ENCODE results near the gene AFMID.
"Not testable (repeated sequence)": the region's sequence is repeated elsewhere in the genome, so short reads cannot be mapped to it uniquely, and the experiment has no call there.

The AFMID gene

DNA sequence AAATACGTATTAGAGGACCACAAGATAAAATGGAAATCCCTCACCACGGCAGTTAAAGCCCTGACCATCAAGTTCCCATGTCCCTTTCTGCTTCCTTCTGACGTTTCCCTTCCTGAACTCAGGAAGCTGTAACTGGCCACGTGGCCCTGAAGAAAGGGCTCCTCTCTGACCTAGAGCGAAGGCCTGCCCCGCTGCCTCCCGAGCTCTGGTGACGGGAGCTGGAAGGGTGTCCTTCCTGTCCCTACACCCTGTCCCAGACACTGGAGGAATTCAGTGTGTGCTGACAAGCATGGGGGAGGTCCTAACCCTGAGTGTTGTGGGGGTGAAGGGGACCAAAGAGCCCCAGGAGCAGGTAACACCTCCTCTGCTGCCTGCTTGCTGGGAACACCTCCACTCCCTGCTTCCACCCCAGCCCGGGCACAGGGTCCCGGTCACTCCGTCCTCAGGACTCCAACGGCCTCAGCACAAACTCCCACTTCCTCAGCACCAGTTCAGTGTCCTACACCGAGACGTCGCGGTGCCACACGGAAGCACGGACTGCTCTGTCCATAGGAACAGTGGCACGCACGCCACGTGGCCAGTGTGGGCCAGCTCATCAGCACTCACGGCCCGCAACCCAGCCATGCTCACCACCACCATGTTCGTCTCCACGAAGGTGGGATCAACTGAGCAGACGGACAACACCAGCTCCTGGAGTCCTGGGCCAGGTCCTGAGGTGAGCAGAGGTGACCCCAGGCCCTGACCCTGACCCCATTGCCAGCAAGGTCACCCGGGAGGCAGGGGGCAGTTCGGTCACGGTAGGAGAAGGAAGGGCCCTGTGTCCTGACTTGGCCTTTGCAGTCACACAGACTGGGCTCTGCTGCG, 61.1 kb downstream of the AFMID start:
- H3K9me3 ChIP-seq (ENCODE audit: control insufficient read depth, insufficient read depth, low read depth, low read length): no peaks in the 10 kb centered on the region
- H3K9ac ChIP-seq (ENCODE audit: low read length): no peak overlapping the region
- H3K36me3 ChIP-seq (ENCODE audit: control insufficient read depth, insufficient read depth, low read length): no peaks in the 10 kb centered on the region
- no peak overlapping the region for H3K4me3 ChIP-seq (ENCODE audit: low read depth, low read length)
- H3K27me3 ChIP-seq (ENCODE audit: control insufficient read depth, insufficient read depth, low read length): no peaks in the 10 kb centered on the region
- H3K27ac ChIP-seq (ENCODE audit: low read depth, low read length): no peak overlapping the region
- H3K4me1 ChIP-seq (ENCODE audit: control insufficient read depth, insufficient read depth, low read length): peaks cover 26% of the 10 kb centered on the region

DNA sequence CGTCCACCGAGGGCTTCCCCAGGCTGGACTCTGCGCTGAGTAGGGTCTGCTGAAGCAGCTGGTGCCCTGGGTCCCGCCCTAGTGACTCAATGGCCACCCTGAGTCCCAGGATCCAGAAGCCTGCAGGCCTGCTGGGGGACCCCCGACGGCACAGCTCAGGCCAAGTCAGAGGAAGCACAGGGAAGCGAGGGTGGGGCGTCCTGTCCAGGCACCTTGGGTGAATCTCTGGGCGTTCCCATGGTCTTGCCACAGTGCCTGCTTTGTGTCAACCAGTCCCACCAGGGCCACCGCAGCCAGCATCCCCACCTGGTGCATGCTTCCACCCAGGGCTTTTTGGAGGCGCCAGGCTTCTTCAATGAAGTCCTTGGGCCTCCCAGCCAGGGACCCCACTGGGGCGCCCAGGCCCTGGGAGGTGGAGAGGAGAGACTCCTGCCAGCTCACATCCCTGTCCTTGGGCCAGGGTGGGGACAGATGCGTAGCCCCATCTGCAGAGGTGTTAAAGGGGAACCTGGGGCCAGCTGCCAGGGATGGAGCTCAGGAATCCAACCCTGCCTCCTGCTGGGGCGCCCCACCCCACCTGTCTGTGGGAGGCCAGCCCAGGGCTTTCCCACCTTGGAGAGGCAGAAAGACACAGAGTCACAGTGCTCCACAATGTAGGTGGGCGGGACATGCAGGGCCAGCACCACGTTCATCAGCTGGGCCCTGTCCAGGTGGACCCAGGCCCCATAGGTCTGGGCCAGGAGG, 62.1 kb downstream of the AFMID start:
- Histone ChIP-seq H3K27me3 (ENCODE audit: control insufficient read depth, insufficient read depth, low read length) (no peaks in the 10 kb centered on the region), H3K9me3 (ENCODE audit: control insufficient read depth, insufficient read depth, low read depth, low read length) (no peaks in the 10 kb centered on the region), H3K9ac (ENCODE audit: low read length) (no peak overlapping the region), H3K4me1 (ENCODE audit: control insufficient read depth, insufficient read depth, low read length) (peaks cover 31% of the 10 kb centered on the region), H3K4me3 (ENCODE audit: low read depth, low read length) (no peak overlapping the region), H3K27ac (ENCODE audit: low read depth, low read length) (no peak overlapping the region), H3K36me3 (ENCODE audit: control insufficient read depth, insufficient read depth, low read length) (no peaks in the 10 kb centered on the region)

DNA sequence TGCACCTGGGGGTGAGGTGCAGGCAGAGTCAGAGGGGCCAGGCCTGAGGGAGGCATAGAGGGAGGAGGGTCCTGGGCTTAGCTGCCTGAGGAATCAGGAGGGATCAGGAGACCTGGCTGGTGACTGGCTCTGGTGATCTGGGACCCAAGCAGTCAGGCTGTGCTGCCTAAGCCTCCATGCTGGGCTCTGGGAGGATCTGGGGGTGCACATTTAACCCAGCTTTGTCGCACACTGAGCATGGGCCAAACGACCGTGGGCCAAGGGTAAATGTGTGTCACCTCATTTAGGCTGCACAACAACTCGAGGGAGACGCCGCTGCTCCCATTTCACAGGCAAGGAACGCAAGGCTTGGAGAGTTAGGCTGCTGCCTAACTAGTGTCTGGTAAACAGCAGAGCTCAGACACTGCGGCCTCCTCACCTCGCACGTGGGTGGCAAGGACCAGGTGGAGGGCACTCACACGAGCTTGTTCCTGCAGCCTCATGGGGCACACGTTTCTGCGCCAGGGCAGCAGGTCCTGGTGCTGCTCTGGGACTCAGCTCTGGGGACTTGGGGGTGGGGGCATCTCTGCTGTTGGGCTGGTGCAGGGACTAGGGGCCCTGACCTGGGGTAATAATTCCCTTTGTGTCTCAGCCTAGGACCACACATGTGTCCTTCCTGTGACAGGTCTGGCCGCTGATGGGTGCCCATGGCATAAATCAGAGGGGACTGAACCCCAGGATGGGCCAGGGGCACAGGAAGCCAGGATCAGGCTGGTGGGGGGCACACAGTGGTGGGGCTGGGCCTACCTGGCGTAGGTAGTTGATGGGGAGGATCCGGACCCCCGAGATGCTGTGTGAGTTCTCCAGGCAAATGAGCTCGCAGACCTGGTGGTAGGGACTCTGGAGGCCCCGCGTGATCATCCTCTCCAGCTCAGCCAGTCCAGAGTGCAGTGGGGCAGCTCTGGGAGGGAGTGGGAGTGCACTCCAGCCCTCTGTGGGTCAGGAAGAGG, 63.0 kb downstream of the AFMID start:
- H3K27ac ChIP-seq (ENCODE audit: low read depth, low read length): no peak overlapping the region
- no peaks in the 10 kb centered on the region for H3K36me3 ChIP-seq (ENCODE audit: control insufficient read depth, insufficient read depth, low read length)
- no peak overlapping the region for H3K9ac ChIP-seq (ENCODE audit: low read length)
- H3K4me1 ChIP-seq (ENCODE audit: control insufficient read depth, insufficient read depth, low read length): peaks cover 31% of the 10 kb centered on the region
- H3K9me3 ChIP-seq (ENCODE audit: control insufficient read depth, insufficient read depth, low read depth, low read length): no peaks in the 10 kb centered on the region
- H3K4me3 ChIP-seq (ENCODE audit: low read depth, low read length): peak overlapping the region; percentile 22; the same call in 1 of the 2 replicates
- no peaks in the 10 kb centered on the region for H3K27me3 ChIP-seq (ENCODE audit: control insufficient read depth, insufficient read depth, low read length)

DNA sequence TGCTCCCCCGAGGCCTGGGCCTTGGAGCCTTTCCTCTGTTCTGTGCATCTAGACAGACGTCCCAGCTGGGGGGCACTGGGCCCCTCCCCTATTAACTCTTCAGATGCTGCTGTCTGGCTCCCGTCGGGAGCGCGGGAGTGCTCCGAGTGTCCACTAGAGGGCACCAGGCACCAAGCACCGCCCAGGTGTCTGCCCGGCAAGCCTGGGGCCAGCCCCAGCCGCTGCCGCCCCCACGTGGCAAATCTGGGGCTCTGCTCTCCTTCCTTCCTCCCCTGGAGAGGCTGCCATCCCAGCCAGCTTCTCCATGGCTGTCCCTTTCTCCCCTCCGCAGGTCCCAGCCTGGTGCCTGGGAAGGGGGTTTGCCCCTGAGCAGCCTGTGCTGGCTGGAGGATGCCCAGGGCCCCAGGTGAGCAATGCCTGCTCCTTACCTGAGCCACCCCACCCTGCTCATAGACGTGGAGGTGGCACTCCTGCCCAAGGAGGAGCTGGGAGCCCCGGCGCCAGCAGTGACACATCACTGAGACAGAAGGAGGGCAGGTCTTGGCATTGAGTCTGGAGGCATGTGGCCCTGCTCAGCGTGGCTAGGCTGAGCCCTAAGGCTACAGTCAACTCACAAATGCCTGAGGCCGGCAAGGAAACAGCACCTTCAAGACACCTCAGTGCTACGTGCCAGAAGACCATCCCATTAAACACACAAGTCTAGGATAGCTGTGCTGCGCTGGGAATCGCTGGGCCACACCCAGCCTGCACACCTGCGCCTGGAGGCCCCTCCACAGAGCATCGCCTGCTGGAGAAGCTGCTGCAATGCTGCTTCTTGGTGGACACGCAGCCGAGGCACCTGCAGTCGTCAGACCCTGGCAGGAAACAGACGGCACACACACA, 64.0 kb downstream of the AFMID start:
- no peak overlapping the region for H3K27ac ChIP-seq (ENCODE audit: low read depth, low read length)

DNA sequence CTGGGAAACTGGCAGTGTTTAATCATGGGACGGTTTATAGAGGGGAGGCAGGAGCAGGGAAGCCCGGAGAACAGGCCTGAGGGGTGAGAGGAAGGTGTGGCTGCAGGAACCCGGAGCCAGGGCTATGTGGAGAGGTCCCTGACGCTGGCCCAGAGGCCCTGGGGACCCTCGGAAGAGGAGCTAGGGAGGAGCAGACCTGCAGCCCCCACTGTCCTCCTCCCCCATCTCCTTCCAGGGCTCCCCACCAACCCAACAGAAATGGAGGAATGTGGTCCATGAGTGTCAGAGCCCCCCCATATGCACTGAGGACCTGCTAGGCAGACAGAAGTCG, 64.6 kb downstream of the AFMID start:
- Histone ChIP-seq H3K4me1 (ENCODE audit: control insufficient read depth, insufficient read depth, low read length) (peaks cover 42% of the 10 kb centered on the region), H3K9ac (ENCODE audit: low read length) (no peak overlapping the region)

More for the DNA sequence above, 64.0 kb downstream of the AFMID start:
- H3K4me1 ChIP-seq (ENCODE audit: control insufficient read depth, insufficient read depth, low read length): peaks cover 36% of the 10 kb centered on the region
- H3K36me3 ChIP-seq (ENCODE audit: control insufficient read depth, insufficient read depth, low read length): no peaks in the 10 kb centered on the region
- H3K9me3 ChIP-seq (ENCODE audit: control insufficient read depth, insufficient read depth, low read depth, low read length): no peaks in the 10 kb centered on the region
- no peak overlapping the region for H3K9ac ChIP-seq (ENCODE audit: low read length)
- no peaks in the 10 kb centered on the region for H3K27me3 ChIP-seq (ENCODE audit: control insufficient read depth, insufficient read depth, low read length)
- H3K4me3 ChIP-seq (ENCODE audit: low read depth, low read length): peak overlapping the region; percentile 22; the same call in 1 of the 2 replicates

DNA sequence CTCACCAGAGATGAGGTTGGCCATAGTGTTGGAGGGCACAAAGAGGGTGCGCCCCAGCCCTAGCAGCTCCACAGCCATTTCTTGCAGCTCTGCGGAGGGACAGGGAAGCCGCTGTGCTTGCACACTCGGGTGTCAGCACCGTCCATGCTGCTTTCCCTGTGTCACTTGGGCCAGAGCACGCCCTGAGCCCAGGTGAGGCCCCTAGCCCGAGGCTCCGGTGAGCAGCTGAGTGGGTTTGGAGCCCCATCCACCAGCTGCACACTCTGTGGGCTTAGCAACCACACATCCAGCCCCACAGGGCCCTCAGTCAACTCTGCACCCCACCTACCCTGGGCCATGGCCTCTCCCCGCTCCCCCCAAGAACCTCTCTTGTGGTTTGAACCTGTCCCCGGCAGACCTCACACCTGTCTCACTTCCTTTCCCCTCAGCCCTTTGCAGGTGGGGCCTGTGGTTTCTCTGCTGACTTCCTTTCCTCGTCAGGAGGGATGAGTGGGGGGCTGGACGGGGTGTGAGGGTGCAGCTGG, 65.0 kb downstream of the AFMID start:
- no peak overlapping the region for H3K27ac ChIP-seq (ENCODE audit: low read depth, low read length)
- H3K9ac ChIP-seq (ENCODE audit: low read length): no peak overlapping the region
- no peaks in the 10 kb centered on the region for H3K27me3 ChIP-seq (ENCODE audit: control insufficient read depth, insufficient read depth, low read length)
- no peak overlapping the region for H3K4me3 ChIP-seq (ENCODE audit: low read depth, low read length)
- peaks cover 46% of the 10 kb centered on the region for H3K4me1 ChIP-seq (ENCODE audit: control insufficient read depth, insufficient read depth, low read length)
- H3K36me3 ChIP-seq (ENCODE audit: control insufficient read depth, insufficient read depth, low read length): no peaks in the 10 kb centered on the region
- no peaks in the 10 kb centered on the region for H3K9me3 ChIP-seq (ENCODE audit: control insufficient read depth, insufficient read depth, low read depth, low read length)

More for the DNA sequence above, 64.6 kb downstream of the AFMID start:
- H3K36me3 ChIP-seq (ENCODE audit: control insufficient read depth, insufficient read depth, low read length): no peaks in the 10 kb centered on the region
- no peak overlapping the region for H3K4me3 ChIP-seq (ENCODE audit: low read depth, low read length)
- H3K27ac ChIP-seq (ENCODE audit: low read depth, low read length): no peak overlapping the region
- no peaks in the 10 kb centered on the region for H3K9me3 ChIP-seq (ENCODE audit: control insufficient read depth, insufficient read depth, low read depth, low read length)
- H3K27me3 ChIP-seq (ENCODE audit: control insufficient read depth, insufficient read depth, low read length): no peaks in the 10 kb centered on the region

DNA sequence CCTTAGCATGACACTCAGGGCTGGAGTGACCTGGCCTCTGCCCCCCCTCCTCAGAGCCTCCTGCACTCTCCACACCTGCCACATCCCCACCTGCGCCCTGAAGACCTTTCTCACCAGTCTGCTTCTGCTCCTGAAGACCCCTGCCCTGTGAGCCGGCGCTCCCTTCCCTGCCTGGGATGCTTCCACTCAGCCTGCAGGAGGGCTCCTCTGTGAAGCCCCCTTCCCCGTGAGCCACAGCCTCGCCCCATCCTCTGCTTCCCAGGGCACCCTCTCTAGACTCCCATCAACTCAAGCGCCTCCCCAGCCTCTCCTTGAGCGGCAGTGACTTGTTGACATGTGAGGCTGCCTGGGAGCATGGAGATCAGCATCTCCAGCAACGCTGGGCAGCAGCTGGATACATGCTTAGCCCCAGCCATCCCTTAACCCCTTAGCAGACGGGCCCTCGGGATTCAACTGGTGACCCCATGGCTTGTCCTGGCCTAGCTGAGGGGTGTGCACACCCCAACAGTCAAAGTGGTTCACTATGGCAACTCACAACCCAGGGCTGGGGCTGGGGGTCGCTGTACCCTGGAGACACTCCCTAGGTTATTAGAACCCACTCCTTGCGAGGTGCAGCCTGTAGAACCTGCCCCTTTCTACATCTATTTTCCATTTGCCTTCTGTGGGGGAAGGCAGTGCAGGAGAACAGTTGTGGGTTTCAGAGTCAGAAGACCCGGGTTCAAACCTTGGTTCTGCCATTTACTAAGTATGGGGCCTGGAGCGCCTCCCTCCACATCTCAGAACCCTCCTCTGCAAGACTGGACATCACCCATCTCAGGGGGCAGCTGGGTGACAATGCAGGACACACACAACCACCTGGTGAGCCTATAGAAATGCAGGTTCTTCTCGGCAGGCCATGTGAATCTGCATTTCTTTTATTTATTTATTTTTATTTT, 65.8 kb downstream of the AFMID start:
- Histone ChIP-seq H3K9ac (ENCODE audit: low read length) (no peak overlapping the region), H3K27ac (ENCODE audit: low read depth, low read length) (no peak overlapping the region), H3K36me3 (ENCODE audit: control insufficient read depth, insufficient read depth, low read length) (no peaks in the 10 kb centered on the region), H3K9me3 (ENCODE audit: control insufficient read depth, insufficient read depth, low read depth, low read length) (no peaks in the 10 kb centered on the region), H3K4me1 (ENCODE audit: control insufficient read depth, insufficient read depth, low read length) (peaks cover 54% of the 10 kb centered on the region), H3K27me3 (ENCODE audit: control insufficient read depth, insufficient read depth, low read length) (no peaks in the 10 kb centered on the region), H3K4me3 (ENCODE audit: low read depth, low read length) (no peak overlapping the region)

DNA sequence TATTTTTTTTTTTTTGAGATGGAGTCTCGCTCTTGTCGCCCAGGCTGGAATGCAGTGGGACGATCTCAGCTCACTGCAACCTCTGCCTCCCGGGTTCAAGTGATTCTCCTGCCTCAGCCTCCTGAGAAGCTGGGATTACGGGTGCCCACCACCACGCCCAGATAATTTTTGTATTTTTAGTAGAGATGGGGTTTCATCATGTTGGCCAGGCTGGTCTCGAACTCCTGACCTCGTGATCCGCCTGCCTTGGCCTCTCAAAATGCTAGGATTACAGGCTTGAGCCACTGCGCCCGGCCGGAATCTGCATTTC, 66.4 kb downstream of the AFMID start:
- not testable (repeated sequence) for H3K36me3 ChIP-seq (ENCODE audit: control insufficient read depth, insufficient read depth, low read length); H3K27me3 ChIP-seq (ENCODE audit: control insufficient read depth, insufficient read depth, low read length); H3K9me3 ChIP-seq (ENCODE audit: control insufficient read depth, insufficient read depth, low read depth, low read length)
- H3K4me1 ChIP-seq (ENCODE audit: control insufficient read depth, insufficient read depth, low read length): peaks cover 60% of the 10 kb centered on the region
- 0 out of 2 replicates have a peak overlapping the region, but pooled peaks have one; percentile 96 for H3K27ac ChIP-seq (ENCODE audit: low read depth, low read length)
- H3K9ac ChIP-seq (ENCODE audit: low read length): peak overlapping the region; percentile 90
- H3K4me3 ChIP-seq (ENCODE audit: low read depth, low read length): peak overlapping the region; percentile 89

DNA sequence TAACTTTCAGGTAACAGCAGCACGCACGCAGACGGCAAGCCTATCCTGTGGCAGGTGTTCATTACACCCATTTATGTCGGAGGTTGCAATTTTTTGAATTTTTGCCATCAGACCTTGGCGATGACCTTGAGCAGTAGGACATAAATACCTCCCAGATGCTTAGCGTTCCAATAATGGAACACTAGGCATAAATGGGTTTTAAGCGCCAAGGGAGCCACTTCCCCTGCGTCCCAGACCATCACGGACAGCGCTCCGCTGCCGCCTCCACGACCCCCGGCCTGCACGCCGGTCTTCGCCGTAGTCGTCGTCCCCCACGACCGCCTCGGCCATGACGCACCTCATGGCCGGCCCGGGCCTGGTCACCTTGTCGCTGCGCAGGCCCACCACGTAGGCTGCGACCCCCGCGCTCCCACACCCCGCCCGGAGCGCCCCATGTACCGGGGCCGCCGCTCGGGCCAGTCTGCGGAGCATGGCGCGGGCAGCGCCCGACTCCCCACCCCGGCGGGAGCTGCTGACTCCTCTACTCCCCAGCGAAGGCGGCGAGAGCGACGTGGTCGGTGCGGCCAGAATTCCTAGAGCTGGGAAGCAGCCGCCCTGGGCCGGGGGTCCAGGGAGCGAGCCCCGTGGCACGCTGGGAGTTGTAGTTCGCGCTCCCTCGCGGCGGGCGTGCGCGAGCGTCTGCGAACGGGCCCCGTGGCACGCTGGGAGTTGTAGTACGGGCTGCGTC, 66.9 kb downstream of the AFMID start:
- Histone ChIP-seq H3K27me3 (ENCODE audit: control insufficient read depth, insufficient read depth, low read length) (no peaks in the 10 kb centered on the region), H3K9ac (ENCODE audit: low read length) (peak overlapping the region; percentile 90), H3K27ac (ENCODE audit: low read depth, low read length) (peak overlapping the region; percentile 96), H3K4me1 (ENCODE audit: control insufficient read depth, insufficient read depth, low read length) (peaks cover 63% of the 10 kb centered on the region), H3K36me3 (ENCODE audit: control insufficient read depth, insufficient read depth, low read length) (no peaks in the 10 kb centered on the region), H3K4me3 (ENCODE audit: low read depth, low read length) (peak overlapping the region; percentile 89), H3K9me3 (ENCODE audit: control insufficient read depth, insufficient read depth, low read depth, low read length) (no peaks in the 10 kb centered on the region)
